A549 treated with RU486 at 1 μM for 4 hours (cell line): ENCODE results near the gene ZPBP. TPM values are rescaled to one million over a fixed set of nuclear protein-coding genes. Genes with fewer than 3 reads are reported as not detected.

Experiments used
- total RNA-seq: library from RNA; stranded (reverse); fragments of 200-300 nt; extraction: Qiagen RNA extraction; gene quantifications from 5 replicates; pipeline ENCODE4 v1.2.3, GENCODE V29; 2022; ENCODE audit warnings: low read depth

ZPBP gene
- total RNA-seq = not detected in 5 replicates

GRCh38 chr7:50092579-50093491 lies at the start of gene ZPBP:
Gene ZPBP, minus strand, starts transcription at chr7:50093246. Its CDS starts 52 bp downstream, at chr7:50093194.

Other genes starting within 250 kb of the ZPBP start
- not detected in 5 replicates for gene IKZF1, start 211.5 kb upstream of the ZPBP start, total RNA-seq